ENCODE data around the gene MAPK8.

- TF ChIP-seq CTCF (IDR thresholded peaks at IDR 0.05): no peak
- no peak for TF ChIP-seq EP300 (IDR thresholded peaks at IDR 0.05)
- TF ChIP-seq POLR2A (IDR thresholded peaks at IDR 0.05): no peak
Observed at GRCh38 chr10:48450741-48451466, 144.4 kb downstream of the MAPK8 start.

Measured in suprapubic skin (tissue), 3 donors.